ENCODE data around the gene ZNF324. TPM values are rescaled to one million over a fixed set of nuclear protein-coding genes. Genes with fewer than 3 reads are reported as not detected.

The ZNF324 gene
- 9.7 and 10.5 TPM in 2 replicates for total RNA-seq

DNA sequence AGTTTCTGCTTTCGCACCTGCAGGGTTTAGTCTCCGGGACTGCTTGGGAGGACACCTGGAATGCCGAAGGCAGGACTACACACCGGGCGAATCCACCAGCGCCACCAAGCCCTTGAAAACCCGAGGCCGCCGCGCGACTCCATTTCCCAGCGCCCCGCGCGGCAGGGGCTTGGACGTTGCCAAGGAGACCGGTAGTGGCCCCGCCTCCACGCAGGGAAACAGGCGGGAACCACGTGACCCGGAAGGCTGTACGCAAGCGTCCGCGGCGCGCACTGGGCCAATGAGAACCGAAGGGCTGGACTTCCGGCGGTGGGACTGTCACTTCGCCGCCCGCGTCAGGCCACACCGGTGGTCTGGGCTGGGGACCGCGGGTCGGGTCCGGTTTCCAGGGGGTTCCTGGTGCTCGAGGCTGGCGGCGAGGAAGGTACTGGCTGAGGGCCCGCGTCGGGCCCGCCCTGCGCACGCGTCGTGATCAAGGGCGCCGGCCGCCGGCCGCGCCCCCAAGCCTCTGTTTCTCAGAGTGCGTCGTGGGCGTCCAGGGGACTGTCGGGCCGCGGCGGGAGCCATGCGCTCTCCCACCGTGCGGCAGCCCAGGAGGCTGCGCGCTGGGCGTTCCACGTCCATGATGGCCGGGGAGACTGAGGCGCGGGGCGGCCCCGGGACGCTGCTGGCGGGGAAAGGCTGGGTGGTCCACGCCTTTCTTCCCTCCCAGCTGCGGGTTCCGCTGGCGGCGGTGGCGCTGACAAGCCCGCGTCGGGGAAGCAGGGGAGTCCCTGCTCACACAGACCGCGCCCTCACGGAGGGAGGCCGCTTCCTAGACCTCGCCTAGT, at the start of gene ZNF324:
TSS of gene ZNF324 (plus strand) at position 321 of the 830 bp plus-strand sequence. CDS start 2,106 bp downstream, outside the sequence.
- DNase-seq (ENCODE audit: low read depth) (peak; percentile 89), FAIRE-seq (no peak)
- TF ChIP-seq, protein P1, sequence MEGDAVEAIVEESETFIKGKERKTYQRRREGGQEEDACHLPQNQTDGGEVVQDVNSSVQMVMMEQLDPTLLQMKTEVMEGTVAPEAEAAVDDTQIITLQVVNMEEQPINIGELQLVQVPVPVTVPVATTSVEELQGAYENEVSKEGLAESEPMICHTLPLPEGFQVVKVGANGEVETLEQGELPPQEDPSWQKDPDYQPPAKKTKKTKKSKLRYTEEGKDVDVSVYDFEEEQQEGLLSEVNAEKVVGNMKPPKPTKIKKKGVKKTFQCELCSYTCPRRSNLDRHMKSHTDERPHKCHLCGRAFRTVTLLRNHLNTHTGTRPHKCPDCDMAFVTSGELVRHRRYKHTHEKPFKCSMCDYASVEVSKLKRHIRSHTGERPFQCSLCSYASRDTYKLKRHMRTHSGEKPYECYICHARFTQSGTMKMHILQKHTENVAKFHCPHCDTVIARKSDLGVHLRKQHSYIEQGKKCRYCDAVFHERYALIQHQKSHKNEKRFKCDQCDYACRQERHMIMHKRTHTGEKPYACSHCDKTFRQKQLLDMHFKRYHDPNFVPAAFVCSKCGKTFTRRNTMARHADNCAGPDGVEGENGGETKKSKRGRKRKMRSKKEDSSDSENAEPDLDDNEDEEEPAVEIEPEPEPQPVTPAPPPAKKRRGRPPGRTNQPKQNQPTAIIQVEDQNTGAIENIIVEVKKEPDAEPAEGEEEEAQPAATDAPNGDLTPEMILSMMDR (IDR thresholded peaks at IDR 0.05; ENCODE audit: insufficient read depth, low read length, severe bottlenecking) = no peak
- Histone ChIP-seq H3K4me3 (ENCODE audit: low read depth, low read length) (peak within 1 kb of the TSS; percentile 96), H3K36me3 (ENCODE audit: control insufficient read depth, insufficient read depth, low read length) (peaks cover 5% of the 10 kb centered on the region), H3K27me3 (ENCODE audit: control insufficient read depth, insufficient read depth, low read length) (no peaks in the 10 kb centered on the region)

DNA sequence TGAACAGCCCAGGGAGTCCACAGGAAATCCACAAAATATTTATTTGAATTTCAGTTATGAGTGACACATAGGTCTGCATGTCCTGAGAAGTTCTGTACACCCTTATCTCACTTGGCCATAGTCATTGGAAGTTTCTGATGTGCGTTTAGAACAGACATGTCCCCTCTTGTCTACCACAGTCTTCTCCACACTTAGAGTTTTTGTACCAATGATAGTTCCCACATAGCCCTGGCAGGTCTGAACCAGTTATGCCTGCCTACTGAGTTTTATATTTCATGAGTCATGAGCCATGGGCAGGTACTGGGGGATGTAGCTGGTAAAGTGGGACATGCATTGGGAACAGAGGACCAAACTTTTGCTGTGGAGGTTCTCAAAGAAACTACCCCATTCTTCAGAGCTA, 38.3 kb upstream of the ZNF324 start:
- DNase-seq (ENCODE audit: low read depth) = peak; percentile 99
- Histone ChIP-seq H3K4me3 (ENCODE audit: low read depth, low read length) (no peak overlapping the region), H3K27me3 (ENCODE audit: control insufficient read depth, insufficient read depth, low read length) (no peaks in the 10 kb centered on the region), H3K36me3 (ENCODE audit: control insufficient read depth, insufficient read depth, low read length) (peaks cover 1% of the 10 kb centered on the region)
- TF ChIP-seq, protein P1 (IDR thresholded peaks at IDR 0.05; ENCODE audit: insufficient read depth, low read length, severe bottlenecking) = no peak
- FAIRE-seq = no peak

DNA sequence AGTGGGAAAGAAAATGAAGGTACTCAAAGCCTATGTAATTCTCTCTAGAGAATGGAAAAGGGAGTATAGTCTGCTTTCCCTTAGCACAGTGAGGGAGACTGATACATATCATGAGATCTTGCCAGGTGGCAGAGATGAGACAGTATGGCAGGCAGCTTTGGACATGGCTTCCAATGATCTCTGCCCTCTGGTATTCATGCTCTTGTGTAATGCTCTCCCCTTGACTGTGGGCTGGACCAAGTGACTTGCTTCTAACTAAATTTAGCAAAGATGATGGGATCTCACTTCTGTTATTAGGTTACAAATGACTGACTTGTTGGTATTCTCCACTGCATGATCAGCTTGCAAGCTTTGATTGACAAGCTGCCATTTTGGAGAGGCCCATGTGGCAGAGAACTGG, 37.1 kb upstream of the ZNF324 start:
- Histone ChIP-seq H3K36me3 (ENCODE audit: control insufficient read depth, insufficient read depth, low read length) (peaks cover 9% of the 10 kb centered on the region), H3K27me3 (ENCODE audit: control insufficient read depth, insufficient read depth, low read length) (no peaks in the 10 kb centered on the region), H3K4me3 (ENCODE audit: low read depth, low read length) (no peak overlapping the region)
- DNase-seq (ENCODE audit: low read depth) (peak; percentile 64), FAIRE-seq (no peak)
- TF ChIP-seq, protein P1 (IDR thresholded peaks at IDR 0.05; ENCODE audit: insufficient read depth, low read length, severe bottlenecking) = no peak

DNA sequence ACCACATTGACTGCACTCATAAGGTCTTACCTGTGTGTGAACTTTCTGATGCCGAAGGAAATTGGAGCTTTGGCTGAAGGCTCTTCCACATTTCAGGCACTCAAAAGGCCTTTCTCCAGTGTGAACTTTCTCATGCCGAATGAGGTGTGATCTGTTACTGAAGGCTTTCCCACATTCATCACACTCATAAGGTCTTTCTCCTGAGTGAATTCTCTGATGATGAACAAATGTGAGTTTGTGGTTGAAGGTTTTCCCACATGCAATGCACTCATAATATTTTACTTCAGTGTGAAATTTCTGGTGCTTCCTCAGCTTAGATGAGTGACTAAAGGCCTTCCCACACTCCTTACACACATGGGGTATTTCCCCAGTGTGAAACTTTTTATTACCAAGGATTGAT, 32.7 kb upstream of the ZNF324 start:
- Histone ChIP-seq H3K27me3 (ENCODE audit: control insufficient read depth, insufficient read depth, low read length) (no peaks in the 10 kb centered on the region), H3K4me3 (ENCODE audit: low read depth, low read length) (no peak overlapping the region), H3K36me3 (ENCODE audit: control insufficient read depth, insufficient read depth, low read length) (peaks cover 11% of the 10 kb centered on the region)
- TF ChIP-seq, protein P1 (IDR thresholded peaks at IDR 0.05; ENCODE audit: insufficient read depth, low read length, severe bottlenecking) = no peak
- DNase-seq (ENCODE audit: low read depth) (no peak), FAIRE-seq (no peak)

DNA sequence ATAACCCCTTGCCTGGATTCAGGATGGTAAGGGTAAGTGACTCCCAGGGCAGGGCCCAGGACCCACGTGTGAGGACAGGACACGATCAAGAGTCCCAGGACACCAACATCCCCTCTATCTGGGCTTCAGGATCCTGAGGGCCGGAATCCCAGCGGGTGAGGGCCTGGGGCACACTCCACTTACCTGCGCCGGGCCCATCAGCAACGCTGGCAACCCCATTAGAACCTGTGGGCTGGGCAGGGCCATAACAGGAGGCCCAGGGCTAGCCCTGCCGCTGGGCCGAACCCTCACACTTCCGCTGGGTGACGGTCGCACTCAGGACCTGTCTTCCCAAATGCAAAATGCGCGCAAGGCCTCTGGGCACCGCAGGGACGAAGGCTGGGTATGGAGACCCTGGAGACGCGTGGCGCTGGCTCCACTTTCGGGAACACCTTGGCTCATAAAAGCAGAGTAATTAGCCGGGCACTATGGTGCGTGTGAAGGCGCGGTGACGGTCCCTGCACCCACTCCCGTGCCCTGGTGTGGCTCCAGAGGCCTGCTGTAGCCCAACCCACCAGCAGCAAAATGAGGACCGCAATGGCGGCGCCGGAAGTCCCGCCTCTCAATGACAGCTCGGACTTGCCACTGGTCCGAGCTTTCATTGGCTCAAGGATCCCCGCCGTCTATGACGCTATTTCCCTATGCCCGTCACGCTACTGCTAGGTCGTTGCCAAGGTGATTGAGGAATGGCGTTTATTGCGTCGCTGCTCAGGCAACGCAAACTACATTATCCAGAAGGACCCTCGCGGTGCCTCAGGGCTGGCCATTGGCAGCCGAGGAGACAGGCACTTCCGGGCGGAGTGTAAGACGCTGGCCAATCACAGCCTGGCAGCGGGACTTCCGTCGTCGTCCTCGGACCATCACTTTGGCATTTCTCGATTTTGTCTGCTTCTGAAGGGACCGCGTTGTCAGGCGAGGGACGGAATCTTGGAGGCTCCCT, 27.0 kb upstream of the ZNF324 start, which contains the start of gene ZNF132:
TSS of gene ZNF132 (minus strand) at position 578 of the 979 bp plus-strand sequence. CDS start at position 246, 332 bp downstream.
- TF ChIP-seq, protein P1 (IDR thresholded peaks at IDR 0.05; ENCODE audit: insufficient read depth, low read length, severe bottlenecking) = no peak
- Histone ChIP-seq H3K4me3 (ENCODE audit: low read depth, low read length) (peak within 1 kb of the TSS; percentile 79), H3K36me3 (ENCODE audit: control insufficient read depth, insufficient read depth, low read length) (peaks cover 1% of the 10 kb centered on the region), H3K27me3 (ENCODE audit: control insufficient read depth, insufficient read depth, low read length) (no peaks in the 10 kb centered on the region)
- FAIRE-seq (peak; percentile 97), DNase-seq (ENCODE audit: low read depth) (peak; percentile 99)
